Measurements from ENCODE around the gene P4HA1. TPM values are rescaled to one million over a fixed set of nuclear protein-coding genes. Genes with fewer than 3 reads are reported as not detected.

The P4HA1 gene
- total RNA-seq, 1 experiment from 2014 or later = 20.9 TPM

DNA sequence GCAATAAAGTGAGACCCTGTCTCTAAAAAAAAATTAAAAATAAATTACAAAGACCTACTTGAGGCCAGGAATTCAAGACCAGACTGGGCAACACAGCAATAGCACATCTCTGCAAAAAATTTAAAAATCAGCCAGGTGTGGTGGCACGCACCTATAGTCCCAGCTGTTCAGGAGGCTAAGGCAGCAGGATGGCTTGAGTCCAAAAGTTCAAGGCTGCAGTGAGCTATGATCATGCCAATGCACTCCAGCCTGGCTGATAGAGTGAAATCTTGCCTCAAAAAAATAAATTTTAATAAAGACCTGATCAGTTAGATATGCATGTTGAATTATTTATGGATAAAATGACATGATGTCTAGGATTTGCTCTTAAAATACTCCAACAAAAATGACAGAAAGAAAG is 34.9 kb downstream of the P4HA1 start:
- TF ChIP-seq, protein P1, sequence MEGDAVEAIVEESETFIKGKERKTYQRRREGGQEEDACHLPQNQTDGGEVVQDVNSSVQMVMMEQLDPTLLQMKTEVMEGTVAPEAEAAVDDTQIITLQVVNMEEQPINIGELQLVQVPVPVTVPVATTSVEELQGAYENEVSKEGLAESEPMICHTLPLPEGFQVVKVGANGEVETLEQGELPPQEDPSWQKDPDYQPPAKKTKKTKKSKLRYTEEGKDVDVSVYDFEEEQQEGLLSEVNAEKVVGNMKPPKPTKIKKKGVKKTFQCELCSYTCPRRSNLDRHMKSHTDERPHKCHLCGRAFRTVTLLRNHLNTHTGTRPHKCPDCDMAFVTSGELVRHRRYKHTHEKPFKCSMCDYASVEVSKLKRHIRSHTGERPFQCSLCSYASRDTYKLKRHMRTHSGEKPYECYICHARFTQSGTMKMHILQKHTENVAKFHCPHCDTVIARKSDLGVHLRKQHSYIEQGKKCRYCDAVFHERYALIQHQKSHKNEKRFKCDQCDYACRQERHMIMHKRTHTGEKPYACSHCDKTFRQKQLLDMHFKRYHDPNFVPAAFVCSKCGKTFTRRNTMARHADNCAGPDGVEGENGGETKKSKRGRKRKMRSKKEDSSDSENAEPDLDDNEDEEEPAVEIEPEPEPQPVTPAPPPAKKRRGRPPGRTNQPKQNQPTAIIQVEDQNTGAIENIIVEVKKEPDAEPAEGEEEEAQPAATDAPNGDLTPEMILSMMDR (IDR thresholded peaks at IDR 0.05; ENCODE audit: unreplicated experiment) = no peak
- Mint-ChIP-seq H3K27me3 (ENCODE audit: unreplicated experiment) (no peaks in the 10 kb centered on the region), H3K4me1 (ENCODE audit: low read depth, unreplicated experiment) (no peaks in the 10 kb centered on the region), H3K9me3 (ENCODE audit: low read depth, unreplicated experiment) (no peaks in the 10 kb centered on the region), H3K4me3 (ENCODE audit: low read depth, unreplicated experiment) (no peak overlapping the region), H3K36me3 (ENCODE audit: insufficient read depth, unreplicated experiment) (peaks cover 8% of the 10 kb centered on the region), H3K27ac (ENCODE audit: unreplicated experiment) (no peak overlapping the region)
- CTCF ChIA-PET = interaction anchor here (0.6 to 1.4 kb wide), 8 partner anchors 18 to 697 kb away, joined by 3 to 5 read pairs (median 3); no protein-coding TSS in a partner anchor
- BruUV-seq (replicated peaks) = no TSS peak
- no peak for DNase-seq
- intact Hi-C loops (cut with micrococcal nuclease; ENCODE audit: unreplicated experiment) = loop anchor here (2.0 kb wide), 1 partner anchor 697 kb away; no protein-coding TSS in a partner anchor

DNA sequence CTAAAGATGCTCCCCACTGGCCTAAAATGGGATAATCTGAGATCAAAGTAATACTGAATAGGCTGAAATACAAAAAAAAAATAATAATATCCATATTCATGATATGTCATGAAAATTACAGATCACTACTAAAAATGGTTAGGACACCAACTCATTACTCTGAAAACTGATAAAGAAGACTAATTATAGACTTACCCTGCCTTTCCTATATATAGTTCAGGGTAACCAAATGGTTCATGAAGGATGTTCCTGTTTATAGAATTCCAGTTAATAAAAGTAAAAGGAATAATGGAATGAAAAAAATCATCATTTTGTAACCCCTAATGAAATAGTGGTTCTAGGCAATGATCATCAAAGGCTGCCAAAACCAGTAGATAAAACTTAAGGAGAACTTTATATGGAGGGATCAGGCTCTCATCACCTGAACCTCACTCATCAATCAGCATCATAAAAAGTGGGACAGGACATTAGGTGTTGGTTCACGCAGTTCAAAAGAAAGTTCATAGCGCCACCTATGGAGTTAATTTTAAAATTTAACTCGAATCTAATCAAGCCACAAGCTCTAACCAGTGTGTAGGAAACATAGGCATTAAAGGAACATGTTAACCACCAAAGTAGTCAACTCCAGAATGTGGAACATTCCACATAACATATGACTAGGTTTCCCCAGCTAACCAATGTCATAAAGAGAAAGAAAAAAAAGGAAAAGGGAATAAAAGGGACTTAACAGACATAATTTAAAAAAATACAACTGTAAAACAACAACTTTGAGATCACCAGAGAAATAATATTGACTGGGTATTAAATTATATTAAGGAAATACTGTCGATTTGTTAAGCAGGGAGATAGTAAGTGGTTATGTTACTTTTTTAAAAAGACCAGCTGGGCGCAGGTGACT is 35.7 kb downstream of the P4HA1 start:
- H3K4me1 Mint-ChIP-seq (ENCODE audit: low read depth, unreplicated experiment) = no peaks in the 10 kb centered on the region
- H3K27ac Mint-ChIP-seq (ENCODE audit: unreplicated experiment) = no peak overlapping the region
- no peak for DNase-seq
- H3K4me3 Mint-ChIP-seq (ENCODE audit: low read depth, unreplicated experiment) = no peak overlapping the region
- H3K36me3 Mint-ChIP-seq (ENCODE audit: insufficient read depth, unreplicated experiment) = peaks cover 8% of the 10 kb centered on the region
- TF ChIP-seq, protein P1 (IDR thresholded peaks at IDR 0.05; ENCODE audit: unreplicated experiment) = no peak
- H3K9me3 Mint-ChIP-seq (ENCODE audit: low read depth, unreplicated experiment) = no peaks in the 10 kb centered on the region
- CTCF ChIA-PET = interaction anchor here (0.5 to 1.4 kb wide), 10 partner anchors 19 to 1419 kb away, joined by 3 to 5 read pairs (median 3); no protein-coding TSS in a partner anchor
- BruUV-seq (replicated peaks) = no TSS peak
- intact Hi-C loops (cut with micrococcal nuclease; ENCODE audit: unreplicated experiment) = loop anchor here (2.0 kb wide), 1 partner anchor 696 kb away; no protein-coding TSS in a partner anchor
- H3K27me3 Mint-ChIP-seq (ENCODE audit: unreplicated experiment) = no peaks in the 10 kb centered on the region

DNA sequence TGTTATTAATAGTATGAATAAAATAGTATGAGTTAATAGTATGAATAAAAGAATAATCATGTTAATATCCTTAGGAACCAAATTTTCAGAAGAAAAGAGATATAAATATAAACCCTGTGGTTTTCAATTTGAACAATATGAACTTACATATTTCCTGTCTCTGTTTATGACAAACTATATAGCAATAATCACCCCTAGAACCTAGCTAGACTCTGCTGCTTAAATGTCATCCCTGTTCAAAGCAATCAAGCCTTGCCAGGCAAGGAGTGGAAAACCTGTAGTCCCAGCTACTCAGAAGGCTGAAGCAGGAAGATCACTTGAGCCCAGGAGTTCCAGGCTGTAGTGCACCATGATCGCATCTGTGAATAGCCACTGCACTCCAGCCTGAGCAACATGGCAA is 36.5 kb downstream of the P4HA1 start:
- Mint-ChIP-seq H3K27ac (ENCODE audit: unreplicated experiment) (no peak overlapping the region), H3K4me1 (ENCODE audit: low read depth, unreplicated experiment) (no peaks in the 10 kb centered on the region), H3K27me3 (ENCODE audit: unreplicated experiment) (no peaks in the 10 kb centered on the region), H3K4me3 (ENCODE audit: low read depth, unreplicated experiment) (no peak overlapping the region), H3K9me3 (ENCODE audit: low read depth, unreplicated experiment) (no peaks in the 10 kb centered on the region), H3K36me3 (ENCODE audit: insufficient read depth, unreplicated experiment) (peaks cover 8% of the 10 kb centered on the region)
- intact Hi-C loops (cut with micrococcal nuclease; ENCODE audit: unreplicated experiment) = loop anchor here (2.0 kb wide), 1 partner anchor 695 kb away; no protein-coding TSS in a partner anchor
- BruUV-seq (replicated peaks) = no TSS peak
- TF ChIP-seq, protein P1 (IDR thresholded peaks at IDR 0.05; ENCODE audit: unreplicated experiment) = no peak
- CTCF ChIA-PET = interaction anchor here (0.7 to 1.4 kb wide), 2 partner anchors 215 to 695 kb away, joined by 3 to 5 read pairs; no protein-coding TSS in a partner anchor
- no peak for DNase-seq

DNA sequence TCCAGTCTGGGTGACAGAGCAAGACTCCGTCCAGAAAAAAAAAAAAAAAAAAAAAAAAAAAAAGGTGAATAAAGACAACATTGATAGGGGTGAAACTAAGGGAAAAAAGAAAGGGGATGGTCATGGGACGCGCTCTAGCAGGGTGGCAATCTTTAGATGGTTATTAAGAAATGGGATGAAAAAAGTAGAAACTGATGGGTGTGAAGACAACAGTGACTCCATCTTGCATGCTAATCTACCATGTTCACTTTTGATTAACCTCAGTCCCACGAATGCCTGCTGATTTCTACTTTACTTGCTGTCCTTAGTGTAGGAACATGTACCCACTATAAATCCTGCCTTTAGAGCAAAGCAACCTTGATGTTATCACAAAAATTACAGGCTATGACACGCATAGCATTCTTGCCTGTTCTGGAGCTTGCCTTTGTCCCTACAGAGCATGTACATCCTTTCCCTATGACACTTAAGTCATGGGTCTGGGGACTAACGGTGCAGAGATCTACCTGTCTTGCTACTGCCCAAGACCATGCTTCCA is 38.5 kb downstream of the P4HA1 start:
- Mint-ChIP-seq H3K4me3 (ENCODE audit: low read depth, unreplicated experiment) (no peak overlapping the region), H3K9me3 (ENCODE audit: low read depth, unreplicated experiment) (no peaks in the 10 kb centered on the region), H3K4me1 (ENCODE audit: low read depth, unreplicated experiment) (no peaks in the 10 kb centered on the region), H3K27ac (ENCODE audit: unreplicated experiment) (no peak overlapping the region), H3K27me3 (ENCODE audit: unreplicated experiment) (no peaks in the 10 kb centered on the region), H3K36me3 (ENCODE audit: insufficient read depth, unreplicated experiment) (peaks cover 8% of the 10 kb centered on the region)
- CTCF ChIA-PET = interaction anchor here (0.6 kb wide), 1 partner anchor 38 kb away, joined by 4 read pairs; no protein-coding TSS in a partner anchor
- DNase-seq = no peak
- TF ChIP-seq, protein P1 (IDR thresholded peaks at IDR 0.05; ENCODE audit: unreplicated experiment) = no peak
- intact Hi-C loops (cut with micrococcal nuclease; ENCODE audit: unreplicated experiment) = no loop called here
- no TSS peak for BruUV-seq (replicated peaks)

Data from Calu3 (cell line).